Effector memory CD4-positive, alpha-beta T cell (primary cell): ENCODE data around the gene TMEM98.

Experiments
- DNase-seq, 3 donors: peaks; one replicate each; pipeline ENCODE4 v3.0.0-alpha.2; 2020
- H3K27ac ChIP-seq: 2 replicates; pipeline ENCODE4 v1.7.0; 2013; ENCODE audit warnings: mild to moderate bottlenecking, low read length, moderate library complexity; ENCODE audit not compliant: insufficient read depth, poor library complexity, severe bottlenecking
- H3K27me3 ChIP-seq: replicated peaks from 2 replicates; pipeline ENCODE4 v1.7.0; 2013; ENCODE audit warnings: mild to moderate bottlenecking, low read length; ENCODE audit not compliant: insufficient read depth, control insufficient read depth, poor library complexity, severe bottlenecking
- H3K36me3 ChIP-seq: 2 replicates; pipeline ENCODE4 v1.7.0; 2013; ENCODE audit warnings: mild to moderate bottlenecking, low read length, moderate library complexity; ENCODE audit not compliant: control insufficient read depth, insufficient read depth
- H3K4me1 ChIP-seq: 2 replicates; pipeline ENCODE4 v1.7.0; 2013; ENCODE audit warnings: low read length, mild to moderate bottlenecking; ENCODE audit not compliant: control insufficient read depth, insufficient read depth, poor library complexity, severe bottlenecking
- H3K4me3 ChIP-seq: 2 replicates; pipeline ENCODE4 v1.7.0; 2013; ENCODE audit warnings: low read length, low read depth, mild to moderate bottlenecking; ENCODE audit not compliant: insufficient read depth, poor library complexity, severe bottlenecking
- H3K9me3 ChIP-seq: 2 replicates; pipeline ENCODE4 v1.7.0; 2013; ENCODE audit warnings: mild to moderate bottlenecking, low read length, moderate library complexity; ENCODE audit not compliant: control insufficient read depth

Gene TMEM98

DNA sequence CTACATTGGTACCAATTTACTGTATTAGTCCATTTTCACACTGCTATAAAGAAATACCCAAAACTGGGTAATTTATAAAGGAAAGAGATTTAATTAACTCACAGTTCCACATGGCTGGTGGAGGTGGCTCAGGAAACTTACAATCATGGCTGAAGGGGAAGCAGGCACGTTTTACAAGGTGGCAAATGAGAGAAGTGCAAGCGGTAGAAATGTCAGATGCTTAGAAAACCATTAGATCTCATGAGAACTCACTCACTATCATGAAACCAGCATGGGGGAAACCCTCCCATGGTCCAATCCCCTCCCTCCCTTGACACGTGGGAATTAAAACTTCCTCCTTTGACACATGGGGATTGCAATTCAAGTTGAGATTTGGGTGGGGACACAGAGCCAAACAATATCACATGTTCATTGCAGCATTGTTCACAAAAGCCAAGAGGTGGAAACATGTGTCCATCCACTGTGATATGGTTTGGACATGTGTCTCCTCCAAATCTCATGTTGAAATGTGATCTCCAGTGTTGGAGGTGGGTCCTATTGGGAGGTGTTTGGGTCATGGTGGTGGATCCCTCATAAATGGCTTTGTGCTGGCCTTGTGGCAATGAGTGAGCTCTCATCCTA, 60.6 kb downstream of the TMEM98 start:
- Histone ChIP-seq H3K9me3 (no peaks in the 10 kb centered on the region), H3K4me1 (no peaks in the 10 kb centered on the region), H3K27me3 (no peaks in the 10 kb centered on the region), H3K27ac (no peak overlapping the region), H3K36me3 (no peaks in the 10 kb centered on the region), H3K4me3 (no peak overlapping the region)
- DNase-seq = no peak

GRCh38 chr17:32992321-32993033, 64.5 kb downstream of the TMEM98 start:
- DNase-seq = no peak
- no peak overlapping the region for H3K4me3 ChIP-seq
- H3K4me1 ChIP-seq = no peaks in the 10 kb centered on the region
- no peaks in the 10 kb centered on the region for H3K9me3 ChIP-seq
- H3K27ac ChIP-seq = no peak overlapping the region
- no peaks in the 10 kb centered on the region for H3K36me3 ChIP-seq
- no peaks in the 10 kb centered on the region for H3K27me3 ChIP-seq

DNA sequence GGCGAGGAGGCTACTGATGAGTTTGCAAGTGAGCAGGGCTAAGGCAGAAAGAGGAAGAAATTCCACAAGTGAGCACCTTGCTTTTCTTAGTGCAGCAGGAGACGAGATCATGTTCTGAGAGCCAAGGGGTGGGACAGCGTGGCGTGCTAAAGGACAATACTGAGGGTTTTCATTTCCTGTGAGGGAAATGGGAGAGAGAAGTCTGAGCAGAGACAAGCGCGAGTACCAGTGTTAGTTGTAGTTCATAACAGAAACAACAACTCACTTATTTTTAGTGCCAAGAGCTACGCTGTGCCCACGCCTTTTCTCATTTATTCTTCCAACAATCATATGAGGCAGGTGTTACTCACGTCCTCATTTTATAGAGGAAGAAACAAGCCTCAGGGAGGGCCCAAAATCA, 66.0 kb downstream of the TMEM98 start:
- Histone ChIP-seq H3K4me1 (no peaks in the 10 kb centered on the region), H3K27ac (no peak overlapping the region), H3K36me3 (no peaks in the 10 kb centered on the region), H3K9me3 (no peaks in the 10 kb centered on the region), H3K4me3 (no peak overlapping the region), H3K27me3 (no peaks in the 10 kb centered on the region)
- DNase-seq = no peak
